Head of caudate nucleus (tissue), 42 donors: Measurements from ENCODE around the gene FRG2C.
"Not testable (repeated sequence)": the region's sequence is repeated elsewhere in the genome, so short reads cannot be mapped to it uniquely, and the experiment has no call there.

ENCODE experiments used
- DNase-seq, 42 donors: peaks; one replicate each; pipeline versions ENCODE4 v3.0.0 to v3.0.0-alpha.2; 2020 to 2021; ENCODE audit warnings: mixed read lengths in 7 of 42
- intact Hi-C: fragments of 100-400 bp; cut with DNase I; formaldehyde crosslinking; loops from one replicate; pipeline ENCODE4 v1.15.0; 2022

FRG2C gene

DNA sequence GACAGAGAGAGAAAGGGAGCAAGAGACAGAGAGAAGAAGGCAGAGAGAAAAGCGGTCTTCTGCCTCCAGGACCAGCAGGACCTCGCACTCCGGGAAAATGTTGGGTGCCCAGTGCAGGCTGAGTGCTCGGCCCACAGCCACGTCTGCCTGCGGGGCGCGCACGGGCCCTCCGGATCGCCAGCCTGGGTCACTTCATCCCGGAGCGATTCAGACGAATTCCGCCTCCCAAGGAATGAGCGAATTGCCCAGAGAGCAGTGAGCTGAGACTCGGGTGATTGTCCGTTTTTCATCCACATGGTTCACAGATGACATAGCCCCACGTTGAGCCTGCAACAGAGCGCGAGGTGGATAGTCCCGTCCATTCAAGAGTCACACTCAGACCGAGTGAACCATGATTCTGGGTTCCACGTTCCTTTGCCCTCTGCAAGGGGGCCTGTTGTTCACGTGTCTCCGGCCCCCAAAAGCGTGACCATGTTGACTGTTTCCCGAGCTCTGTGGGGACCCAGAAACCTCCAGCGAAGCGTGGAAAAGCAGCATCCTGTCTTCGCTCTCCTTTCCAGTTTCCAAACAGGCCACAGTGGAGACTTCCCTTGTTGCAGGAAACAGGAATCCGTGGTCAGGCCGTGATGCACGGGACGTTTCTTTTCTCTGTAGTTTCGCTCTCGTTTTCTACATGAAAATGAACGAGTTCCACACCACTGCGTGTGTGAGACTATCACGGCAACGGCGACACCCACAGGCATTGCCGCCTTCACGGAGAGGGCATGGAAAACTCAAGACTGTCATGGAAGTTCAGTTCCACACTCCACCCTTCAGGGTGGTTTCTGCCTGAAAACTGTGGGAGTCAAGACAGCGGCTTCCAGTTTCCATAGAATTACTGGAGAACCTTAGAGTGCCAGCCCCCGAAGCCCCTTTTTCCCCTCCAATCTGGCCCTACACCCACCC is 3.9 kb downstream of the FRG2C start:
- DNase-seq, intact Hi-C loops: not testable (repeated sequence)

GRCh38 chr3:75668759-75669347 is 4.7 kb downstream of the FRG2C start:
- intact Hi-C loops, result not testable (repeated sequence)
- DNase-seq, result peak; percentile 44 to 91 (median 74)

DNA sequence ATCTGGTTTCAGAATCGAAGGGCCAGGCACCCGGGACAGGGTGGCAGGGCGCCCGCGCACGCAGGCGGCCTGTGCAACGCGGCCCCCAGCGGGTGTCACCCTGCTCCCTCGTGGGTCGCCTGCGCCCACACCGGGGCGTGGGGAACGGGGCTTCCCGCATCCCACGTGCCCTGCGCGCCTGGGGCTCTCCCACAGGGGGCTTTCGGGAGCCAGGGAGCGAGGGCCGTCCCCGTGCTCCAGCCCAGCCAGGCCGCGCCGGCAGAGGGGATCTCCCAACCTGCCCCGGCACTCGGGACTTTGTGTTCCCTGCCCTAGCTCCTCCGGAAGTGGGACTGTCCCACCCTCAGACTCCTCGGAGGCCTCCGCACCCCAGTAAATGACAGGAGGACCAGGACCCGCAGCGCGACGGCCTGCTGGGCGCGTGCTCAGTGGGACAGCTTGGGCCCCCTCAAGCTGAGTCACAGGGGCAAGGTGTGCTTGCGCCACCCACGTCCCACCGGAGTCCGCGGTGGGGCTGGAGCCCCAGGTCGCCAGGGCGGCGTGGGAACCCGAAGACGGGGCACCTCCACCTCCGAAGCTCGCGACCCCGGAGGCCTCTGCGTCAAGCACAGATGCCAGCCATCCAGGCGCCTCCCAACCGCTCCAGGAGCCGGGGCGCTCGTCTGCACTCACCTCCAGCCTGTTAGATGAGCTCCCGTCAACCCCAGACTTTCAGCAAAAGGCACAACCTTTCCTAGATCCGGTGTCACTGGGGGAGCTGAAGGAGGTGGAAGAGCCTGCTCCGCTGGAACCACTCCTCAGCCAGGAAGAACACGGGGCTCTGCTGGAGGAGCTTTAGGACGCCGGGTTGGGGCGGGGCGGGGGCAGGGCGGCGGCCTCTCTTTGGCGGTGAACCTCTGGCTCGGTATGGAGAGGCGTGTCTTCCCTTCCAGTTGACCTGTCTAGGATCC is 5.5 kb downstream of the FRG2C start:
- DNase-seq, result peak in 26 of 42 donors; percentile 18 to 74 (median 46)
- intact Hi-C loops, result not testable (repeated sequence)

DNA sequence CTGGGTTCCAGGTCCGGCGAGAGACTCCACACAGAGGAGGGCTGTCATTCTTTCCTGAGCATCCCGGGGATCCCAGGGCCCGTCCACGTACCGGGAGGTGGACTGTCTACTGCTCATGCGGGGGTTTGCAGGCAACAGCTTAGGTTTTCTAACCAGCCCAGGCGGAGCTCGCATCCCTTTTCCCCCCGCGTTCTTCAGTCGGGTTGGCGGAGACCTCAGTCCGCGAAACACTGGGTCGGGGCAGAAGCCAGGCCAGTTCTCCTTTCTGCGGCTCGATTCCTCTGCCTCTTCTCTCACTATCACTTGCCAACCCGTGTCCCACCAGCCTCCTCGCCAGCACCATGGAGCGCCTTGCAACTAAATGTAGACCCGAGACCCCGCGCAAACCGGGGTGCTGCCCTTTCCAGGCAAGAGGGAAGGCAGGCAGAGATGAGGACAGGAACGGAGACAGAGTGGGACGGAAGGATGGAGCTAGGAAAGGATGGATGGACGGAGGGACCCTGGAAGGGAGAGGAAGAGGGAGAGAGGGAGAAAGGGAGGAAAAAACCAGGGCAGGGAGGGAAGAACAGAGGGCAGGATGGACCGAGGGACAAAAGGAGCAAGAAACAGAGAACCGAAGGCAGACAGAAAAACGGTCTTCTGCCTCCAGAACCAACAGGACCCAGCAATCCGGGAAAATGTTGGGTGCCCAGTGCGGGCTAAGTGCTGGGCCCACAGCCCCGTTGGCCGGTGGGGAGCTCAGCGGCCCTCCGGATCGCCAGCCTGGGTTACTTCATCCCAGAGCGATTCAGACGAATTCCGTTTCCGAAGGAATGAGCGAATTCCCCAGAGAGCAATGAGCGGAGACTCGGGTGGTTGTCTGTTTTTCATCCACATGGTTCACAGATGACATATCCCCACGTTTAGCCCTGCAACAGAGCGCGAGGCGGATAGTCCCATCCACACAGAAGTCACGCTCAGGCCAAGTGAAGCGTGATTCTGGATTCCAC is 6.5 kb downstream of the FRG2C start:
- DNase-seq, result peak in 1 of 42 donors; percentile 40
- intact Hi-C loops, result not testable (repeated sequence)

DNA sequence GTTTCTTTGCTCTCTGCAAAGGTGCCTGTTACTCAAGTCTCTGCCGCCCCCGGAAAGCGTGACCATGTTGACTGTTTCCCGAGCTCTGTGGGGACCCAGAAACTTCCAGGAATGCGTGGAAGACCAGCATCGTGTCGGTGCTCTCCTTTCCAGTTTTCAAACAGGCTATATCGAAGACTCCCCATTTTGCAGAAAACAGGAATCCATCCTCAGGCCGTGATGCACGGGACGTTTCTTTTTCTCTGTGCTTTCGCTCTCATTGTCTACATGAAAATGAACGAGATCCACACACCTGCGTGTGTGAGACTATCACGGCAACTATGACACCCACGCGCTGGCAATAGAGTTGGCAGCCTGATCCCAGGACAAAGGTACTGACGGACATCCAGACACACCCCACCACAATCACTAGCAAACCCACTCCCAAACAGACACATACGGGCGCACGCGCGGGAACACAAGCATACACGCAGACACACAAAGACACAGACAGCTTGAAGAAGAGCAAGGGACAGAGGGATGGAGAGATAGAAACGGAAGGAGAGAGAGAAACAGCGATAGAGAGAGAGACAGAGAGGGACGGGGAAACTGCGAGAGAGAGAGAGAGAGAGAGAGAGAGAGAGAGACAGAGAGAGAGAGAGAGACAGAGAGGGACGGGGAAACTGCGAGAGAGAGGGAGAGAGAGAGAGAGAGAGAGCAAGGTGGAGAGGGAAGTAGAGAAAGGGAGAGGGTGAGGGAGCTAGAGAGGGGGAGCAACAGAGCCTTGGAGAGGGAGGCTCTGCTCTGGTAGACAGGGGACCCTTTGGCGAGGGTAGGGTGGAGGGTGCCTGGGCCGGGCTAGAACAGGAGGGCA is 7.4 kb downstream of the FRG2C start:
- not testable (repeated sequence) for DNase-seq

DNA sequence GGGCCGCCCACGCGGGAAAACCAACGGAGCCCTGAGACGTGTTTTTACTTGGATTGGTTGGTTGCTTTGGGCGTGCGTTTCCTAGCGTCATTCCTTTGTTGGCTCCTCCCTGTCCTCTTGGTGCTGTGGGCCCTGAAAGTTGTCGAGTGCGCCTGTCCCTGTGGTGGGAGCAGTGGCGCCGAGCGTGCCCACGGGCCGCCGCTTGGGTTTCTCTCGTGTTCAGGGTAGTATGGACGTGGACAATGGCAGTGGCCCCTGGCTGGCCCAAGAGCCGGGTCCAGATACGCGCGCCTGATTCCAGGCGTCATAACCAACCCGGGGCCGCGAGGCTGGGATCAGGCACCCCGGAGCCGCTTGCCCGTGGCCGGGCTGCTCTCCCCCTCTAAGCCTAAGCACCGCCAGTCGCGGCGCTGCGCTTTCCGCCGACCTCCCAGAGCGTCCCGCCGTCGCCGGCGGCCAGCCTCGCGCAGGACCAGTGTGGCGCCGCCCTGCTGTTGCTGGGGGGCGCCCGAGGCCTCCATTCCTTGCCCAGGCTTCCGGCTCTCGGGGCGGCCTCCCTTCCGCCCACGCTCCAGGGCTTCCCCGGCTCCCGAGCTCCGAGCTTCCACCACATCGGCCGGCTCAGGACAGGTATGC is 8.1 kb downstream of the FRG2C start:
- DNase-seq, result peak in 4 of 42 donors; percentile 18 to 50 (median 26)
- intact Hi-C loops, result not testable (repeated sequence)

More for the DNA sequence above, 7.4 kb downstream of the FRG2C start:
- intact Hi-C loops, result not testable (repeated sequence)

DNA sequence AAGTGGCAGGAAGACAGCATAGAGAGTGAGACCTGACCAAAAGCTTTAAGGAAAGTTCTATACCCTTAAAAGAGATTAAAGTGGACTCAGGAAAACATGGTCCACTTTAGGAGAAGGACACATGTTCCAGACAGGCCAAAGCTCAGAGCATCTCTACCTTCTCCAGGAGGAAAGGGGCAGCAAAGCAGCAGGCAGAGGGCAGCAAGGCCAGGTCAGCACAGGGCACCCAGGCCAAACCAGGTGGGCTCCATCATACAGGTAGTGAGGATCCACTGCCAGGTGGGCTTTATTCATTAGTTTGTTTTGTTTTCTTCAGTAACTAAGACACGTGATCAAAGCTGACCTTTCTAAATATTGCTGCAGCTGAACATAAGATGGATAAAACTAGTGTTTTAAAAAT is 19.8 kb downstream of the FRG2C start:
- DNase-seq, intact Hi-C loops: not testable (repeated sequence)

GRCh38 chr3:75687323-75687722 is 23.2 kb downstream of the FRG2C start:
- intact Hi-C loops, result no loop called here
- DNase-seq, result no peak

GRCh38 chr3:75692061-75692460 is 27.9 kb downstream of the FRG2C start:
- intact Hi-C loops, result no loop called here
- no peak for DNase-seq
